NCI-H82 (cell line): ENCODE measurements around the gene PHF21A.
"Not testable (repeated sequence)": the region's sequence is repeated elsewhere in the genome, so short reads cannot be mapped to it uniquely, and the experiment has no call there.

Source experiments
- DNase-seq: peaks from one replicate; lab custom pipeline; 2025; lab: John Stamatoyannopoulos, UW

PHF21A gene

DNA sequence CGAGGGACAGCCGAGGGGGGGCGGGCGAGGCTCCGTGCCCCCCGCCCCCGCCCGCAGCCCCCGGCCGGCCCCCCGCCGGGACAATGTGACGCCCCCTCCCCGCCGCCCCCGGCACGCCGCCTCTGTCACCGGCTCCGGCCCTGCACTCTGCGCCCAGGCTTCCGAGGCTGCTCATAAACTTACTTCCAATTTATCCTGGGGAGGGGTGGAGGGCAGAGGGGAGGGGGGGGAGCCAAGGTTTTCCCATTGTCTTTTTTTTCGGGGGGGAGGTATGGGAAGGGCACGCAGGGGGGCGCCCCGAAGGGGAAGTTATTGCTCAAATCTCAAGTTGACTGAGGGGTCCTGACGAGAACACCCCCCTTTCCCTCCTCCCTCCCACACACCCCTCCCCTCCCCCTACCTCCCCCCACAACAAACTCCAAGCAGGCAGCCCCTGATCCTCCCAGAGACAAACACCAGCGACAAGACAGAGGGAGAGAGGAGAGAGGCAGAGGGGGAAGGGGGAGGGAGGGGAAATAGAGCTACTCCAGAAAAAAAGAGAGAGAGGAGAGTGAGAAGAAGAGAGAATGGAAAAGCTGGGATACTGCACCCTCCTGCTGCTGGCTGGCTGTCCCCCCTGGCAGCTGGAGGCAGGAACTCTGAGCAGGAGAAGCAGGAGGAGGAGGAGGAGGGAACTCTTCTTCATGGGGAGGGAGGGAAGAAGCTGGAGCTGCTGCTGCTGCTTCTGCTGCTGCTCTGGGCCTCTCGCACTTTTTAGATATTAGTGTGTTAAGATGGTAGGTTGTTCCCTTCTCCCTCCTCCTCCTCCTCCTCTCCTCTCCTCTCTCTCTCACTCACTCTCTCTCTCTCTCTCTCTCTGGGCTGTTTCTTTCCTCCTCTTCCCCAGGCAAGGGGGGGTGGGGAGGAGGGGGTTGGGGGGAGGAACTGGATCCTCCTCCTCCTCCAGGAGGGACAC lies 631 bp downstream of the PHF21A start:
- peak; percentile 89 for DNase-seq

DNA sequence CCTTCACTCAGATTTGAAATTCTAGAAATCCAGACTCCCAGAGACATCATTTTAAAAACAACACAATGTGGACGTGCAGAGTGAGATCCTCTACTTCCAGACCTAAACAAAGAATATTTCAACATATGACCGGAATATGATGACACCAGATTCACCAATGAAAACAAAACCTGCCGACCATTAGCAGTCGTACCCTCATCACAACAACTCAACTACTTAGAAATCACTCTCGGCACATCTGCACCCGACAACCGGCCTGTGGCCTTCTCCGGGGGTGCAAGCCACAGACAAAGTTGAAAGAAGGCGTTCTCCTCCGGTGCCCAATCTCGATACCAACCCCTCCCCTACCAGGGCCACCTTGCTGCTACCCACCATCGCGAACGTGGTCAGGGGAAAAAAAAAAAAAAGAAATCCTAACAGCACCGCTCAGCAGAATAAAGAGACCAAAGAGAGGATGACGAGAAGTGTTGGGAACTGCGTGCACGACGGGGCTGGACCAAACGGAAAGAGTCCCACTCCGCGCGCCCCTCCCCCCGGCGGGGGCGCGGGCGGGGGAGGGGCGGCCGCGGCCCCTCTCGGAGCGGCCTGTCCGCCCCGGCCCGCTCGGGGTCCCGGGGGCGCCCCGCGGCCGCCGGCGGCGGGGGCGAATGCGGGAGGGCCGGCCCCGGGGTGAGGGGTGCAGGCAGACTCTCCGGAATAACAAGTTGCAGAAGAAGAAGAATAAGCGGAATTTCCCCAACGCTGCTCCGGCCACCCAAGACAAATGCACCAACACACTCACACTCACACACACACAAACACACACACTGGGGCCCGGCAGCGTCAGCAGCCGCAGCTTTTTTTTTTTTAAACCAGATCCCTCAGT lies 1.7 kb downstream of the PHF21A start:
- peak; percentile 56 for DNase-seq

DNA sequence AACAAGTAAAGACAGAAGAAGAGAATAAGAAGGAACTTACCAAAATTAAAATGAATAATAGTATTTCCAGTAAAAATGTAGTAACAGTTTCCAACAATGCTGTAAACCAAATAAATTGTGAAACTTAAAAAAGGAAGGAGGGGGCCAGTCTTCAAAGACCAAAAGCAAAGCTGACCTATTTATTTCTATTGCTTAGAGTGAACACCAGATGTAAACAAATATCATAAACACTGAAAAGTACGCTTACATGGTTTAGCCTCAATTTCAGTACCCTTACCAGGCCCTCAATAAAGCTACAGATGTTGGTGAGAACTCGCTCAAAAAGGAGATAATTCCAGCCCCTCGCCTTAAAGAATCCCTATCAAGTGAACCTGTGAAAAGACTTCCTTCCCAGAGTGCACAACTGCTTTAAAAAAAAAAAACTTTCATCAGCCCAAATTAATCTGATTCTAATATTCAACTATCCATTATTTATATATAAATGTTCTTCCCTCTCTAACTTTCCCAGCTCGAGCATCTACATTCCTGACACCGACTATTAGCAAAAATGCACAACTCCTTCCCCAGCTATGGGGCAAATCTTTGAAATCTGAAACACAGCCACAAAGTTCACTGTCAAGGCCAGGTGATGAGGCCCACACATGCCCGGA lies 2.4 kb downstream of the PHF21A start:
- DNase-seq = no peak

DNA sequence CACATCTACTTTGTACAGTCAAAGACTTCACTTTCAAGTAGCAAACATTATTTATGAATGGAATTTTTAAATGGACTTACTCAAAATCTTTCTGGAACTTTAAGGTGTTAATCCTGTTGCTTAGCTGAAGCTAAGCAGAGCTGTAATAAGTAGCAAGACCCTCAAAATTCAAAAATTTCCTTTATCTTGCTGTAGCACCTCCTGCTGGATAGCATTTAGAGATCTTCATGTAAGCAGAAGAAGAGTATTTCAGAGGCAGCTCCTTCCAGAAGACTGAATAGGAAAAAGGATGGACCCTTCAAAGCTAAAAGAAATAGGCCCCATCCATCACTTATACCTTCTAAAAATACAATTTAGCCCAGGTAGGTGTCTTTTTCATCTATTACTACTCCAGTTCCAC lies 3.4 kb downstream of the PHF21A start:
- peak; percentile 16 for DNase-seq

DNA sequence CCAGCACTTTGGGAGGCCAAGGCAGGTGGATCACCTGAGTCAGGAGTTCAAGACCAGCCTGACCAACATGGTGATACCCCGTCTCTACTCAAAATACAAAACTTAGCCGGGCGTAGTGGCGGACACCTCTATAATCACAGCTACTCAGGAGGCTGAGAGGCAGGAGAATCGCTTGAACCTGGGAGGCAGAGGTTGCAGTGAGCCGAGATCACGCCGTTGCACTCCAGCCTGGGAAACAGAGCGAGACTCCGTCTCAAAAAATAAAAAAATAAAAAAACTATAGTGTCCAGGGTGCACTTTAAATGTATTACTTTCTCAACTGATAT lies 4.6 kb downstream of the PHF21A start:
- DNase-seq = not testable (repeated sequence)

DNA sequence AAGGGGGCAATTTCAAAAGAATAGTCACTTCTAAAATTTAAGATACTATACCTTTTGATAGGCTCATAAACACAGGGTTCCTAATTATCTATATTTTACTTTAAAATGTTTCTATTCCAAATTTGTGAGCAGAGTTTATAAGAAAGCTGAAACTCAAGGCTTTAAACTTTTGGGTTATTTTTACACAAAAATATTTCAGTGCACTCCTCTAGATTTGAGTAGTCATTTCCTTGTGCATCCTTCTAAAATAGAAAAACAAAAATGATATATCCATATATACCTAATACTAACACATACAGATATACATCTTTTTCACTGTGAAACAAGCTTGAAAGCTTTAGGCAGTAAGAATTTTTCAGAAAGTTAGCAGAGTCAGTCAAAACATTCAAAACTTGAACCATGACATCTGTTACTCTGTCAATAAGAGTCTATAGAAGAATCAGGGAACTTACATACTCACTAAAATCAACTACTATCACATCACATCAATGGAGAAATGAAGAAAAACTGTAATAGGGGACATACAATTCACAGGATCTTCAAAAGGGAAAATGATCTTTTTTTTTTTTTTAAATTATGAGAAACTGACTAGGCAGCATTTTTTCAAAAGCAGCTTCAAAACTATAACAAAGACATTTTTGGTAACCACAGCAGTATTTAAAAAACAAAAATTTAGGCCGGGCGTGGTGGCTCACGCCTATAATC lies 5.1 kb downstream of the PHF21A start:
- no peak for DNase-seq

DNA sequence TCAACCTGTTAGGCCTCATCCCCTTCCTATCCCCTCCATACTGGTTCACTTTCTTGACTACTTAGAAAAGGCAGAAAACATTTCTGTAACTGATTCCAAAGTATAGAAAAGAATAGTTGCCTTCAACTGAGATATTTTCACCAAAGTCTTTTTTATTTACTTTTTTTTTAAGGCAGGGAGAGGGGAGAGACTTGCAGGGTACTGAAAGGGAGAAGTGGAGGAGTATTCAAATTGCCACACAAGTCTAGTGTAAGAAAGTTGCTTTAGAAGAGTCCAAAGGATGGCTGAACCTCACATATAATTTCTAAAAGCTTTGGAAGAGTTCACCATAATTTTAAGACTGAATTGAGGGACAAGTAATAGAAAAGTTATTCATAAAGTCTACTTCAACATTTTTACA lies 6.3 kb downstream of the PHF21A start:
- no peak for DNase-seq

DNA sequence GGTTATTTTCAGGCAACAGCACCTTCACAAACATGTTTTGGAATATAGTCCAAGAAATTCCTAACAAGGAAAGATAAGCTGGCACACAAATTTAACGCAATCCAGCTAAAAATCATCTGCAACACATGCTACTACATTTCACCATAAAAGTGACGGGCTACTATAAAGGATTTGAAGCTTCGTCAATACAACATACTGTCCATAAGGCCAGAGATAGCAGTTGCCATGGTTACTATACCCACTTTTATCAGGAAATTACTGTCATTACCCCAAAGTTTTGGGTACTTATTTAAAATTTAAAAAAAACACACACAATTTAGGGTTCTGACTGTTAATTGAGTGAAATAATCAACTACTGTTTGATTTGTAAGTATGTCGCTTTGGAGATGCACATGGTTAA lies 6.9 kb downstream of the PHF21A start:
- DNase-seq = no peak

DNA sequence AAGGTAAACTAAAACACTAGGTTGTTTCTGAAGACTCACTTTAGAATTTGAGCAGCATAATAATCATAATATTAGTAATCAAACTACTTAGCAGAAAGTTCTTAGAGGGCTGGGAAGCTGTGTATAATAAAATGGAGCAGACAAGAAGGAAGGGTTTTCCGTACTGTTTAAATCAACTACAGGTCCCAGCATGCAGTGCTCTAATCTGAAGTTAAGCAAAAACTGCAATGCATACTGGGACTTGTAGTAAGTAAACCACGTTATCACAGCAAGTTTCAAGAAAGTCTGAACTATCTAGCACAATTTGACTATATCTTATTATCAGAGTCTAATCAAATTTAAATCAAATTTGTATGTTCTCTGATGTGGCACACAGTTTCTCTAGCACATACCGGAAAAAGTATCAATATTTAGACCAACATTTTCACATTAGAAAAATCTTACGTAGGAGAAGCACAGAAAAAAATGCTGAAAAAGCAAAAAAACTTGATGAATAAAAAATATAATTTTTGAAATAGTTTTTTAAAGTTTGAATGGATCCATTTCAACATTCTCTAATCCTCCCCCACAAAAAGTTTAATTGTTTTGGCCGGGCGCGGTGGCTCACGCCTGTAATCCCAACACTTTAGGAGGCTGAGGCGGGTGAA lies 8.2 kb downstream of the PHF21A start:
- DNase-seq = peak; percentile 86

DNA sequence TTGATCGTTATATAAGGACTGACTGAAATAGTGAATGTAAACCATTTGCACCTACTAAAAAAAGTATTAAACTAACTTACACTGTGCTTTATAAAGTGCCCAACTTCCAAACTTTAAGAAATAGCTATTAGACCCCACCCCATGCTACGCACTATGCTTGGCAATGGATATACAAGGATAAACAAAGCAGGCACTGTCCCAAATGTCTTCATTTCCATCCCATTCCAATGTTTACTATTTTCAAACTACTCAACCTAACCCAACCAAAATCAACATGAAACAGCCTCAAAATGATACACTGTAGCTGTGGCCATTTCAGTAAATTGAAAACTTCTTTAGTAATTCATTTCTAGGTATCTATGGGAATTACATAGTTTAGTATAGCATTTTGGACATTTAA lies 12.5 kb downstream of the PHF21A start:
- DNase-seq = no peak

DNA sequence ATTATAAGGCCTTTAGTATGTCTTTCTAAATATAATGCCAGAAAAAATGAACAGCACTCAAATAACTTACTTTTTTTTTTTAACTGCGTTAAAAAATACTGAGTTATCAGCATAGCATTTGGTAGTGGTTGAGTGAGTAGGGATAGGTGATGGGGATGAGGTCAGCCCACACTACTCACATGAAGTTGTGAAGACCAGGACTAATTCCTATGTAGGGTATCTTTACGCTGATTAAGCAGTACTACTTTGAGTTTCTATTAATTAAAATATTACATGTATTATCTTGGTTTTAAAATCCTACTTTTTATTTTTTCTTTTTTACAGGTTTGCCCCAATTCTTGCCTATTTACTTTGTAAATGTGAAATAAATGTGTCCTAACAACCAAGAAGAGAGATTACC lies 13.5 kb downstream of the PHF21A start:
- no peak for DNase-seq

DNA sequence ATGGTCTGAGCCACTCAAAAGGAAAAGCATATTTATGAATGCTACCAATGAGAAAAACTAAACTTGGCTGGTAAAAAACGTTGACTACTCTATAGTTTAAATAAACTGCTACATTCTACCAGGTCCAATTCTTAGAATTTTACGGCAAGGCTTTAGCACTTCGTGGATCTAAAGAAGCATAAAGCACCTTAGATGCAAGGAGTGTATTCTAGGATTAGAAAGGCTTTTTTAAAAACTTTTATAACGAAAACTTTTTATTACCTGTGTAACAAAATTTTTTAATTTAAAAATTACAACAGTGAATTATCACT lies 13.9 kb downstream of the PHF21A start:
- DNase-seq = no peak

DNA sequence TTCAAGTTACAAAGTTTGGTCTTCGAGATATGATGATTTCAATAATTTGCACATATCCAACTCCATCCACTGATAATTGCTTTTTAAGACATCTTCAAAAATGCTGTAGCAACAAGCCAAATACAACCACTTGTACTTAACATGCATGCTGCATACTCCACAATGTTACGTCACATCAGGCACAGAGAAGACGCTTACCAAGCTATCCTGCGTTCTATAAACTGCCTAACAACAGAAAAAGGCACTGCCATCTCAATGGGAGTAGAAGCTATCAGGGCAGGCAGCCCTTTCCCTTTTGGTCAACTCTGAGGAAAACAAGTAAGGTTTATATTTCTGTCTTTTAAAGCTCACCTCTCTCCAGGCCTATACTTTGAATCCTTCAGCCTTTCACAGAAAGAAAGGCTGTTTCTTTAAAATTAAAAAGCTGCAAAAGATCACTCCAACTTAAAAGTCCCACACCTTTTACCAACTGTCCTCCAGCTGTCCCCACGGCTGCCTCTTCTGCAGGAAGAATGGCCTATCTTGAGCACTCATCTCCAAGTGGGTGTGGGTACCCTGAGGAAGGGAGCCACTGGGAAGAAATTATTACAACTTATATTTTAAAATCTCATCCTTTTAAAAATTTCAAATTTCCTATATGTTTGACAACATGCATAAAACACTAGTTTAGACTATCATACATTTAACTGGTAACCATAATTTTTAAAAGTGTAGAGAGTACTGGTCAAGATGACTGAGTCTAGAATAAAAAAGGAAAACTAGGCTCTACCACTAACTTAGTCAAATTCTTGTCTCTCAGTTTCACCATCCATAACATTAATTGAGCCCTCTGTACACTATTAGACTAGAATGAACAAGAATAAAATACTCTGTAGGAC lies 14.5 kb downstream of the PHF21A start:
- DNase-seq = no peak

DNA sequence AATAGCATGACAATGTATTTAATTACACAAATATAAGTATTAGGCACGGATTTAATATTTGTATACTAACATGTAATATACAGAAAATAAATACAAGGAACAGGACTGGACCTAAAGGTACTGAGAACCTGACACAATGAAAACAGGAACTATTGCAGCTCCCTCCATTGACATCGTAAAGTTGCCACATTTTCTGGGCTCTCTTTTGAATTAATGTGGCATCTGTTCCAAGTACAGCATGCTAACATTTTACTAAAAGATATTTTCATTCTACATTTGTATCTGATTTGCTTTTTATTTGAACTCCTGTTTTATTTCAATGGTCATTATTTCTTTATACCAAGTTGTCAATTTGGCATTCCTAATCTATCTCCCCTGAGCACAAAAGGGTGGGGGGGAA lies 15.3 kb downstream of the PHF21A start:
- DNase-seq = no peak

DNA sequence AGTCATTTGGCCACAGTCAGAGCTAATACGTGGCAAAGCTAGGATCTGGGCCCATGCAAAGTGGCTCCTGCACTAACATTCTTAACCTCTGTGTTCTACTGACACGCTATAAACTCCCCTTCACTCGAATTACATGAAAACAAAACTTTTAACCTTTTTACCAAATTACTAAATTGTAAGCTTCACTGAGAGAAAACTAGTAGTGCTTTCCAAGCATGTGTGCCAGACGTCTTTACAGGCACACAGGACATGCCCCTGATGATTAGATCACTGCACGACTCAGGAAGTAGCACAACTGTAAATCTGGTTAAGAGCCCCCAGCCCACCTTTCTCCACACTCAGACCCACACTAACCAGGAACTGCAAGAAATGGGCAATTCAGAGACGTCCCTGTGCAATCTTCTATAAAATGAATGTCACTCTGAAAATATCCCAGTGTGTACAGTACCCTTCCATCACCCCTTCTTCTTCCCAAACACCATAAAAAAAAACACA lies 16.1 kb downstream of the PHF21A start:
- no peak for DNase-seq

DNA sequence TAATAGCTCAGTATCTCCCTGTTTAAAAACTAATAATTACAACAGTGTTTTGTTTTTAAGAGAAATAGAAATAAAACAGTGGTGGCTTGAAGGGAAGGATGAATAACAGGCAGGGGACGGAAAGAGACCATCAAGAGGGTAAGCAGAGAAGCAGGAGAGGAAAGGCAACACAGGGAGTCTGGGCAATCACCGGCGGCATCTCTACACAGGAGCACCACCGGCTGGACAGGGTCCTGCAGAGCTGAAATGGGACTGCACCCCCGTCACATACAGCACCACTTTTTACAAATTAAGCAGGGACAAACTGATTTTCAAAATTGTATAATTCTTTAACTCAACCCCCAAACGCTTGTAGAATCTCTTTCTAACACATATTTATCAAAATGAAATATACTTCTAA lies 18.4 kb downstream of the PHF21A start:
- DNase-seq = no peak

DNA sequence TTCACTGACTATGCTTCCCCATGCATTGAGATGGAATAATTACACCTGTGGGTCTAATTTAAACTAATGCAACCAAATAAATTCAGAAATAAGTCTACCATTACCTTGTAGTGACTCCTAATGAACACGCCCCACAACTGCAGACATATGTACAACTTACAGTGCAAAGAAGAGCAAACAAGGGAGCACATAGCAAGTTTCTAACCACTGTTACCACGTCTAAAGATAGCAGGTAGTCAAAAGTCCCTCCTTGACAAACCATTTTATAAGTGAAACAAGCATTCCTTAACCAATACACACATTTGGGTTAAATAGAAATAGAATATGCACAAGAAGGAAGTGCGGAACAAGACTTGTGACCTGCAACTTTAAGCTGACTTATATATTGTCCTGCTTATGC lies 20.6 kb downstream of the PHF21A start:
- DNase-seq = no peak

DNA sequence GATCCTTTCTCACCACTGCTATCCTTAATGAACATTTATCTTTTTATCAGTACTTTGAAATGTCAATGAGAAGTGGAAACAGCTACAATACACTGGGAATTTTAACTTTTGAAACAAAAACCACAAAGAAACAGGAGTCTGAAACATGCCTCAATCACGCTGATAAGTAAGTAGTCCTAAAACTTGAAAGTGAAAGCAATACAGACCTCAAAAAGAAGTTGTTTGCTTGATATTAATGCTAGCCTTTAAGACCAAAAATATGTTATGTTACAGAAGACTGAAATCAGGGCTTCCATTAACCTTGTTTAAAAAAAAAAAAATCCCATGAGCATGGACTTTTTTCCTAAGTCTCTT lies 21.3 kb downstream of the PHF21A start:
- no peak for DNase-seq

DNA sequence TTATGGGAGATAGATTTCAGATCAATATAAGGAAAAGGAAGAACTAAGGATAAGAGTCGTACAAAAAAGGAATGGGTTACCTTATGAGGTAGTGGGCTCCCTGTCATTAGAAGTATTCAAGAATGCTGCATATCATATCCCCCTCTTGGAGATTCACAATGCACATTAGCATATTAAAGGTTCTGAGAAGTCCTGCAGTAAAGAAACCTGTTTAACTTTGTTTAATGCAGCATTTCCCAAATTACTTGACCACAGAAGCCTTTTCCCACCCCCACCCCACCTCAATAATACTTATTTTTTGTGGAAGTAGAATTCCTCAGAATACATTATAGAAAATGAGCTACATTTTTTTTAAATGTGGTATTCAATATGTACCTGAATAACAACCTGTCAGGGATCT lies 30.9 kb downstream of the PHF21A start:
- DNase-seq = no peak

DNA sequence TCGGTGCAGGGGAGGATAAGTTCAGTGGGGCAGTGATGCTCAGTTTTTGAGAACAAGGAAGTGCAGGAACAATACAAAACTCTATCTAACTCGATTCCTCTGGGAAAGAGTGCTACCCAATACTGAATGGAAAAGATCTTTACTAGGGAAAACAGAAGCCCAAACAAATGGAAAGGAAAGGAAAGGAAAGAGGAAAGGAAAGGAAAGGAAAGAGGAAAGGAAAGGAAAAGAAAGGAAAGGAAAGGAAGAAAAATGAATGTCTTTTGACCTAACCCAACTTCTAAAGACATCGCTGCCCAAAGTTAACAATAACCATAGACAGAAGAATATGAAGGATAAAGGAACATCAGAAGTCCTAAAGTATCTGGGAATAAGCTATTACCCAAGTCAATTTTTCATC lies 41.6 kb downstream of the PHF21A start:
- no peak for DNase-seq

DNA sequence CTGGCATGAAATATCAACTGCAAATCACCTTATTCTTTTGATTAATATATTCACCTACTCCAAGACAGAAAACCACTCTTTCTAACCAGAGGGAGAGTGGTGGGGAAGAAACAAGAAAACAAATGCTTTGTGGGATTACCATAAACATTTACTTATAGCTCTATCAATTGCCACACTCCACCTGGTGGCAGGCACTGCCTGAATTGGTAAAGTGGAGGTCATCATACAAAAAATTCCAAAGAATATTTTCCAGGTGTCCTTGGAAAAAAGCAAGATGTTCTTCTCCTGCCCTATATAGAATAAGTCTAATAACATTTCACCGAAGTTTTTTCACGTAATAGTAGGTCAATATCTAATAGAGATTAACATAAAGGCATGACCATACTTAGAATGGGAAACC lies 45.3 kb downstream of the PHF21A start:
- no peak for DNase-seq
